Activated CD4-positive, alpha-beta T cell treated with anti-CD3 and anti-CD28 coated beads, Interleukin-2, Interleukin-4, amounts not matched to agents 100 ng/mL and 50 ng/mL, durations not matched to agents 16 hours and 8 hours (primary cell): ENCODE results near the gene ZBTB8A.
"Not testable (repeated sequence)": the region's sequence is repeated elsewhere in the genome, so short reads cannot be mapped to it uniquely, and the experiment has no call there.

Source experiments
- DNase-seq: peaks from one replicate; pipeline ENCODE4 v3.0.0-alpha.2; 2020; ENCODE audit warnings: low spot score

Gene ZBTB8A

GRCh38 chr1:32619701-32620485 is 80.7 kb downstream of the ZBTB8A start:
- DNase-seq = peak; percentile 76

GRCh38 chr1:32622205-32622604 is 83.0 kb downstream of the ZBTB8A start:
- no peak for DNase-seq

GRCh38 chr1:32622806-32623681 is 83.8 kb downstream of the ZBTB8A start:
- peak; percentile 70 for DNase-seq

- DNase-seq = peak; percentile 42
These were observed 84.5 kb downstream of the ZBTB8A start for GRCh38 chr1:32623775-32624174.

- DNase-seq = no peak
These were observed 86.9 kb downstream of the ZBTB8A start for GRCh38 chr1:32626176-32626575.

- no peak for DNase-seq
These were observed 88.5 kb downstream of the ZBTB8A start for GRCh38 chr1:32627596-32628162.

GRCh38 chr1:32630173-32630572 is 90.9 kb downstream of the ZBTB8A start:
- not testable (repeated sequence) for DNase-seq

GRCh38 chr1:32632829-32633228 is 93.6 kb downstream of the ZBTB8A start:
- DNase-seq = no peak

- DNase-seq = no peak
These were observed 96.5 kb downstream of the ZBTB8A start for GRCh38 chr1:32635508-32636277.

GRCh38 chr1:32636914-32637645 is 97.9 kb downstream of the ZBTB8A start:
- no peak for DNase-seq

- no peak for DNase-seq
These were observed 100.4 kb downstream of the ZBTB8A start for GRCh38 chr1:32639489-32640075.

GRCh38 chr1:32642292-32642827 is 103.1 kb downstream of the ZBTB8A start:
- not testable (repeated sequence) for DNase-seq

GRCh38 chr1:32644426-32644825 is 105.2 kb downstream of the ZBTB8A start:
- DNase-seq = no peak

- DNase-seq = peak; percentile 43
These were observed 108.3 kb downstream of the ZBTB8A start for GRCh38 chr1:32647308-32648134.

- DNase-seq = peak; percentile 94
These were observed 111.1 kb downstream of the ZBTB8A start, which contains the start of gene ZBTB8OS for GRCh38 chr1:32650248-32650751. TSS of gene ZBTB8OS (minus strand) at chr1:32650550. CDS start at chr1:32650529, 21 bp downstream.

- DNase-seq = peak; percentile 98
These were observed 111.7 kb downstream of the ZBTB8A start, which contains the start of gene RBBP4 for GRCh38 chr1:32650752-32651460. TSS of gene RBBP4 (plus strand) at chr1:32651208. CDS start at chr1:32651307, 99 bp downstream.

GRCh38 chr1:32651461-32652073 is 112.3 kb downstream of the ZBTB8A start:
- DNase-seq = no peak
